Stimulated activated naive CD8-positive, alpha-beta T cell treated with anti-CD3 and anti-CD28 coated beads, Interleukin-15, Interleukin-2, amounts not matched to agents 100 U/mL and 50 U/mL, for 24 hours (primary cell): ENCODE data around the gene DNAJC15.
A peak's percentile ranks its signal among the peaks of the same experiment; 100 is the strongest.
"Not testable (repeated sequence)": the region's sequence is repeated elsewhere in the genome, so short reads cannot be mapped to it uniquely, and the experiment has no call there.

Experiments
- ATAC-seq: fragments of 150-1000 bp; cut with Tn5 transposase; one replicate; pipeline ENCODE4 v1.10.0; 2021
- DNase-seq: peaks from one replicate; pipeline ENCODE4 v3.0.0; 2021

The DNAJC15 gene

DNA sequence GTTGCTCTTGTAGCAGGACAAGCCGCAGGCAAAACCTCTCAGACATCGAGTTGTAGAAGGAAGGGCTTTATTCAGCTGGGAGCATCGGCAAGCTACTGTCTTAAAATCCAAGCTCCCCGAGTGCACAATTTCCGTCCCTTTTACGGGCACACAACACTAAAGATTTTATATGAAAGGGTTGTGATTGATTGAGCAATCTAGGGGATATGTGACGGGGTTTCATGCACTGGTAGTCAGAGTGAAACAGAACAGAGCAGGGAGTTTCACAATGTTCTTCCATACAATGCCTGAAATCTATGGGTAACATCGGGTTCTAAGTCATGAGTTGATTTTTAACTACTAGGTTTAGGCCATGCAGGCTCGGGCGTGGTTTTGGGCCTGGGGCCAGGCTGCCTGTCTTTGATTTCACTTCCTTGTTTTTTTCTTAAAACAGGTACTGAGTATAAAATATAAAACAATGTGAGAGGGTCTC, 22.0 kb downstream of the DNAJC15 start:
- DNase-seq, result peak; percentile 29
- not testable (repeated sequence) for ATAC-seq

DNA sequence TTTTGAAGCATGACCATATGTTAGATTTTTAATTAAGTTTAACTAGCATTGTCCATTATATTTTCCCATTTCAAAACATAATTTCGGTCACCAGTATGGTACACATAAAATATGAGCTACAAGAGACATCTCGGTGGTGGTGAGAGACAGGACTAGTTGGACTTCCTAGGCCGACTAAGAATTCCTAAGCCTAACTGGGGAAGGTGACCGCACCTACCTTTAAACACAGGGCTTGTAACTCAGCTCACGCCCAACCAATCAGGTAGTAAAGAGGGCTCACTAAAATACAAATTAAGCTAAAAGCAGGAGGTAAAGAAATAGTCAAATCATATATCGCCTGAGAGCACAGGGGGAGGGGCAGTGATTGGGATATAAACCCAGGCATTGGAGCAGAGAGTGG, 22.9 kb downstream of the DNAJC15 start:
- no peak for ATAC-seq
- no peak for DNase-seq

DNA sequence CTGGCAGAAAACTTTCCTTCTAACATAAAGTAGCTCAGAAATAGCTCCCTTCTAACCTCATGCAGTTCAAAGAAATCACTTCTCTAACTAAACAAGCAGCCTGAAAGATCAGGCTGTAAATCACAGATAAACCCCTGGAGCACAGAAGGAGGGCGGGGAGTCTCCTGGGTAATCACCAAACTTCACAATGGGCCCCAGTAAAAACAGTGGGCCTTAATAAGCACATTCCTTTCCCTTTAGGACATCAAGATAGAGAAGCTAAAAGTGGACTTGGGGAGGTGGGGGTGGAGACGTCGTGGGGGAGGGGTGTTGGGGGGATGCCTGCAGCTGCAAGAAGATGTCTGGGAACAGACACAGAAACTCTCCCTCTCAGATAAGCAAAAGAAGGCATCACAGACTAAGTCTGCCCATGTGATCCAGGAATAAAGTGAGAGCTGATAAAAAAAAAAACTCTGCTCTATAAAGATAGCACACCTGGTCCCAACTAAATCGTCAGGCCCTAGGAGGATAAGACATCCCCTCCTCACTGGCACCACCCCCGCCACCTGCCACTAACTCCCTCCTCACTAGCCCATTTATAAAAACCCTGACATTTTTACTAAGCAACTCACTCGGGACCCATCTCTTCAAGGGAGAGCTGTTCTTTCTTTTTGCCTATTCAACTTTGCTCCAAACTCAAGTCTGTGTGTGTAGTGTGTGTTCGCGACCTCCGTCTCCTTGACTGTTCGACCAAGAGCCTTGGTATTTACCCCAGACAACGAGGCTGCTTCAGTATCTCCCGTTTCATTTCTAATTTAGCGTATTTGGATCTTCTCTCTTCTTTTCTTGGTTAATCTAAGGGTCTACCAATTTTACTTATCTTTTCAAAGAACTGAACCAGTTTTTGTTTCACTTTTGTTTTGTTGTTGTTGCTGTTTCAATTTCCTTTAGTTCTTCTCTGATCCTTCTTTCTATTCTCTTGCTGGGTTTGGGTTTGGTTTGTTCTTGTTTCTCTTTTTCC, 31.7 kb downstream of the DNAJC15 start:
- no peak for DNase-seq
- peak; percentile 8 for ATAC-seq

DNA sequence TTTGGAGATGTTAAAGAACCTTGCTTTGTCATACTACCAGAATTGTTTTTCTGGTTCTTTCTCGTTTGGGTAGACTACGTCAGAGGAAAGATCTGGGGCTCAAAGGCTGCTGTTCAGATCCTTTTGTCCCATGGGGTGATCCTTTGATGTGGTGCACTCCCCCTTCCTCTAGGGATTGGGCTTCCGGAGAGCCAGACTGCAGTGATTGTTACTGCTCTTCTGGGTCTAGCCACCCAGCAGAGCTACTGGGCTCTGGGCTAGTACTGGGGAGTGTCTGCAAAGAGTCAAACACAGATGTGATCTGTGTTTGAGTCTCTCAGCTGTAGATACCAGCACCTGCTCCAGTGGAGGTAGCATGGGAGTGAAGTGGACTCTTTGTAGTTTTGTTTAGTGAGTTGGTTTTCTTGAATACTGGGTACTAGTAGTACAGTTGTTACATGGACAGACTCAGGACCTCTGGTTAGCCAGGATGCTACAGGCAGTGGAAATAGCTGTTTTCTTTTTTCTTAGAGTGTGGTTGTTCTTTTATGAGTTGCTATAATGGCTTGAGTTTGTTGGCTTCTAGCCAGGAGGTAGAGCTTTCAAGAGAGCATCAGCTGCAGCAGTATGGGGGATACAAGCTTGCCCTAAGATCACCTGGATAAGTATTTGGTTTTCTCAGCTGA, 34.4 kb downstream of the DNAJC15 start:
- ATAC-seq, result peak; percentile 37
- DNase-seq, result peak; percentile 9

DNA sequence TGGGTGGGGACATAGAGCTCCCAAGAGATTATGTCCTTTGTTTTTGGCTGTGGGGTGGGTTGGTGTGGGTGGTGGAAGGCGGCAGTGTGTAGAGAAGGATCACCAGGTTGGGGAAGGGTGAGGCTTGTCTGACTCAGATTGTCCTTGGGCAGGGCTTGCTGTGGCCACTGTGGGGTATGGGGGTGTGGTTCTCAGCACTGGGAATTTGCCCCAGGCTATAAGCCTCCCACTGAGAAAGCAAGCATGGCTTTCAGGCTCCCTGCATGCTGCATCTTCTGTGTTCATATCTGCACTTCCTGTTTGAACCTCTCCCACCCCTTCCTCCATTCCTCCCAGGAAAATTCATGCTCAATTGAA, 34.9 kb downstream of the DNAJC15 start:
- DNase-seq (peak; percentile 42), ATAC-seq (peak; percentile 72)

DNA sequence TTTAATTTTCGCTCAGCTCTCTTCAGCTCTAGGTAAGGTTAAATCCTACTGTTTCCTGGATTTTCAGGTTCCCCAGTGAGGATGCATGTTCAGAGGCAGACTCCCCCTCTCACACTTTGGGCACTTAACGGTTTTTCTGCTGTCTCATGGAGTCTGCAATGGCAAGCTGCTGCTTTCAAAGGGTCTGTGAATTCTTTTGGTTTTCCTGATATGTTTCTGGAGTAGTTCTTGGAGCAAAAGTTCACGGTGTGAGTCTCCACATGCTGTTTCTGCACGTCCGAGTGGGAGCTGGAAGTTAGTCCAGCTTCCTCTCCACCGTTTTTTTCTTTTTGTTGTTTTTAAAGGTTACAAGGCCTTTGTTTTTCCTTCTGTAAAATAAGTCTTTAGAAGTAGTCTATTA, 35.4 kb downstream of the DNAJC15 start:
- ATAC-seq (no peak), DNase-seq (no peak)

DNA sequence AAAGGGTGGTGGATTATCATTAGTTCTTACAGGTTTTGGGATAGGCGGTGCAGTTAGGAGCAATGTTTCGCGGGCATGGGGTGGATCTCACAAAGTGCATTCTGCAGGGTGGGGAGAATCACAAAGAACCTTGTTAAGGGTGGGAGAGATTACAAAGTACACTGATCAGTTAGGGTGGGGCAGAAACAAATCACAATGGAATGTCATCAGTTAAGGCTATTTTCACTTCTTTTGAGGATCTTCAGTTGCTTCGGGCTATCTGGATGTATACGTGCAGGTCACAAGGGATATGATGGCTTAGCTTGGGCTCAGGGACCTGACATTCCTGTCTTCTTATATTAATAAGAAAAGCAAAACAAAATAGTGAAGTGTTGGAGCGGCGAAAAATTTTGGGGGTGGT, 36.4 kb downstream of the DNAJC15 start:
- not testable (repeated sequence) for DNase-seq, ATAC-seq

DNA sequence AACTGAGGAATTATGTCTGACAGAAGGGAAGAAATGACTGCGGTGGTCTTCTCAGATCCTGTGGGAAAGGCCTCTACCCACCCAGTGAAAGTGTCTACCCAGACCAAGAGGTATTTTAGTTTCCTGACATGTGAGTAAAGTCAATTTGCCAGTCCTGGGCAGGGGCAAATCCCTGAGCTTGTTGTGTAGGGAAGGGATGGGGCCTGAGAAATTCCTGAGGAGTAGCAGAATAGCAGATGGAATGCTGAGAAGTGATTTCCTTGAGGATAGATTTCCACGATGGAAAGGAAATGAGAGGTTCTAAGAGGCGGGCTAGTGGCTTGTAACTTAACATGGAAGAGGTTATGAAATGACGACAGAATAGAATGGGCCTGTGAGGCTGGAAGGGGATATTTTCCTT, 37.4 kb downstream of the DNAJC15 start:
- not testable (repeated sequence) for ATAC-seq, DNase-seq

DNA sequence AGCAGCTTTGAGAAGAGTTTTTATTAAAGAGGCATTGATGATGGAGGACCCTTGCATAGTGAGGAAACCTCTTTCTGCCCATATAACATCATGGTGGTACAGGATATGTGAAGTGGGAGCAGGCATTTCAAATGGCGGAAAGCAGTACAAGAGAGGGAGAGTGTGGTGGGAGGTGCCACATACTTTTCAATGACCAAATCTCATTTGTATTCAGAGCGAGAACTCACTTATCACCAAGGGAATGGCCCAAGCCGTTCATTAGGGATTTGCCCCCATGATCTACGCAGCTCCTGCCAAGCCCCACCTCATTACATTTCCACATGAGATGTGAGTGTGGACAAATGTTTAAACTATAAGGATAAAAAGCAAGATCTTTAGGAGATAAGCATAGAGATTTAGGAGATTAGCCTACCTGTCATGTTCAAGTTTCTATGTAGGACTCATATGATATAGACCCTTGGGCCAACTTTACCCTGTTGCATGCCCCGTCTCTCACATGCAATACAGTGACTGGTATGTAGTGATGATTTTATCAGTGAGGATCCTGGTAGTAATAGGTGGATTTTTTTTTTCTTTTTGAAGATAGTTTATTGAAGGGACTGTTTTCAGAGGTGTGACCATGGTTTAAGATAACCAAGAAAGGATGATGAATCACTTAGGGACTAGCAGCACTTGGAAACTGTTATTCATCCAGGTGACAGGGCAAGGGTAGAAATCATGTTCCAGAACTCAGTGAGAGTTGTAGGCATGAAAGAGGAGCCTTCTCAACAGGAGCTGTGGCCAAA, 38.3 kb downstream of the DNAJC15 start:
- DNase-seq, result no peak
- peak; percentile 81 for ATAC-seq

DNA sequence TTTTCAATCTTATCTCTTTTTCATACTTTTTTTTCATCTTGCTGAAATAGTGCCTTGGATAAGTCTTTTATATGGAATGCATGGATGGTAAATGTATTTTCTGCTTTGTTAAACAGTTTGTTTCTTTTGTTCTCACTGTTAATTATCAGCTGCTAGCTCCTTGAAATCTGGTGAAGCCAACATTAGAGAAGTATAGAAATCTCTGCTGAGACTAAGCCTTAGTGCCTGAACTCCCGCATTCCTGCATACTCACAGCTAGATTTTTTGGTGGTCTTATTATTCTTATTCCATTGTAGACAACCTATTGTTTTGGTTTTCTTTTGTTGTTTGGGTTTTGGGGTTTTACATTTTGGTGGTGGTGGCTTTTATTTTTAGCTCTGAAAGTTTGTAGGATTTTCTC, 48.4 kb downstream of the DNAJC15 start:
- no peak for ATAC-seq
- no peak for DNase-seq

DNA sequence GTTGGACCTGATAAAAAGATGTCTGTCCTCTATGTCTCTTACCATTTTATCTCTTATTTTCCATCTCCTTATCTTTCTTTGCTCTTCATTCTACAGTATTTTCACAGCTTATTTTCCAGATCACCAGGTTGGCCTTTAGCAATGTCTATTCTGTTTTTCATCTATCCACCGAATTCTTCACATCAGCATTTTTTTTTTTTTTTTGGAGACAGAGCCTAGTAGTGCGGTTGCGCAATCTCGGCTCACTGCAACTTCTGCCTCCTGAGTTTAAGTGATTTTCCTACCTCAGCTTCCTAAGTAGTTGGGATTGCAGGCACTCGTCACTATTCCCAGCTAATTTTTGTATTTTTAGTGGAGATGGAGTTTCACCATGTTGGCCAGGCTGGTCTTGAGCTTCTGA, 49.0 kb downstream of the DNAJC15 start:
- DNase-seq (no peak), ATAC-seq (no peak)

DNA sequence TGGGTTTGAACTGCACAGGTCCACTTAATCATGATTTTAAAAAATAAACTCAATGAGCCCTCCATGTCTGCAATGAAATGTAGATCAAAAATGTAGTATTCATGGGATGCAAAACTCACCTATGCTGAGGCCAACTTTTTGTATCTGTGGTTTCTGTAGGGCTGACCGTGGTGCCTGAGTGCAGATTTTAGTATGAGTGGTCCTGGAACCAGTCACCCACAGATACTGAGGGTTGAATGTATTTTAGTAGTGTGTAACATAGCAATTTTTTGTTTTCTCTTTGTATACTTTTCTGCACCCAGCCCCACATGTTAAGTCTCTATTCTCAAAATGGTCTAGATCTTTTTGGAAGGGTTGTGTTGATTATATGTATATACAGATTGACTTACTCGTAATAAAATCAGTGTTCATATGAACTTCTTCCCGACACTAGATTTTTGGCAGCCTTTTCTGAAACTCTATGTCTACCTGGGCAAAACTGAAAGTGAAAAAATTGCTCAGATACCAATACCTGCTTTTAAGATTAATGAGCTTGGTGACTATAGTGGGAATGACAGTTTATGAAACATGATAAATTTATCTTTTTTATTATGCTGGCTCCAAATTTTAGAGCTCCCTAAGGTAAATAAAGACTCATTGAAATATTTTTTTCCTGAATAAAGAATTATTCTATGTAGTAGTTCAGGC, 51.6 kb downstream of the DNAJC15 start:
- ATAC-seq, result peak; percentile 28
- DNase-seq, result no peak

DNA sequence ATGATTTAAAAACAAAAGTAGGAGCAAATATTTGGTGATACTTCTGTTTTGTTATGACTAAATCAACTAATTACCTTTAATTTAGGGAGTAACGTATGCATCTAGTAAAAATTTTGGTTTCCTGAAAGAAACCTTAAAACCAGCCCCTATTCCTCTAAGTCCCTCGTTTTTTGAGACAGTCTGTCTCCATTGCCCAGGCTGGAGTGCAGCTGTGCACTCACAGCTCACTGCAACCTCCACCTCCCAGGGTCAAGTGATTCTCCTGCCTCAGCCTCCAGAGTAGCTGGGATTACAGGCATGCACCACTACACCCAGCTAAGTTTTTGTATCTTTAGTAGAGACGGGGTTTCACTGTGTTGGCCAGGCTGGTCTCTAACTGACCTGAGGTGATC, 52.1 kb downstream of the DNAJC15 start:
- not testable (repeated sequence) for DNase-seq, ATAC-seq

DNA sequence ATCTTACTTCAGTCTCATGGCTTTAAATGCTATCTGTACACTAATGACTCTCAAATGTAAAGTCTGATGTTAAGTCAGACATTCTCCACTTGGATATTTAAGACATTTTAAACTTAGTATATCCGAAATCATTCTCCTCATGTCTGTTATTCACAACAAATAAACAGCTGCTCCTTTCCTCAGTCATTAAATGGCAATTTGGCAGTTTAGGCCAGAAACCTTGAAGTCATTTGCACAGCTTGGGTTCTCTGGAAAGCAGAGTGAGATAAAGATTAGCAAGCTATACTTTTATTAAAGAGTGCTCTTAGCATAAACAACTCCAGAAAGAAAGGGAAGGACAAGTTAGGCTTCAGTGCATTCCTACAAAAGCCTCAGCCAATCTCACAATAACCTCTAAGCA, 53.7 kb downstream of the DNAJC15 start:
- no peak for DNase-seq

DNA sequence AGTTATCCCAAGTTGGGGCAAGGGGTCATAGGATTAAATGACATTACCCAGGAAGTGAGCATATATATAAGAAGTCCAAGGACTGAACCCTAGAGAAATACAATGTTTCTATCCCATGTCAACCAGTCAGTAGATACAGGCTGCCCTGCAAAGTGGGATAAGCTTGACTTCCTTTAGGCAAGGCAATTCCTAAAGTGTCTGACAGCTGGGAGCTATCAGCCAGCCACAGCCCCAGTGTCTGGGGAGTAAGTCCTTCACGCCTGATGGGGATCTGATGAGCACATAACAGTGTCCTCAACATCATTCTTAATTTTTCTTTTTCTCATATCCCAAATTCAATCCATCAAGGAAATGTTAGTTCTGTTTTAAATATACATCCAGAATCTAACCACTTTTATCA, 54.1 kb downstream of the DNAJC15 start:
- DNase-seq (no peak), ATAC-seq (no peak)

More for the DNA sequence above, 53.7 kb downstream of the DNAJC15 start:
- no peak for ATAC-seq

DNA sequence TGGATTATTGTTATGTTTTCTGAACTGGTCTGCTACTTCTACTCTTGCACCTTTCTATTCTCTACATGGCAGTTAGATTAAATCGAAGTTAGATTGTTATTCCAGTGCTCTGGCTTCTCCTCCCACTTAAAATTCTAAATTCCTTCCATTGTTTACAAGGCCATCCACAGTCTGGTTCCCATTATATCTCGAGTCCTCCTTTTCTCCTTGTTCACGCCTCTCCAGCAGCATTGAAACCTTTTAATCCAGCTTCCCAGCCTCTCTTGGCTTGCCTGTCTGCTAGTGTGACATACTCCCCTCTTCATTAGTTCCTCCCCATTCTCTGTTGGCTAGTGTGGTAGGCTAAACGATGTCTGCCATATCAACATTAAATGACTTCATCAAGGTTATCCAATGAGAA, 54.5 kb downstream of the DNAJC15 start:
- ATAC-seq, result no peak
- DNase-seq, result no peak

DNA sequence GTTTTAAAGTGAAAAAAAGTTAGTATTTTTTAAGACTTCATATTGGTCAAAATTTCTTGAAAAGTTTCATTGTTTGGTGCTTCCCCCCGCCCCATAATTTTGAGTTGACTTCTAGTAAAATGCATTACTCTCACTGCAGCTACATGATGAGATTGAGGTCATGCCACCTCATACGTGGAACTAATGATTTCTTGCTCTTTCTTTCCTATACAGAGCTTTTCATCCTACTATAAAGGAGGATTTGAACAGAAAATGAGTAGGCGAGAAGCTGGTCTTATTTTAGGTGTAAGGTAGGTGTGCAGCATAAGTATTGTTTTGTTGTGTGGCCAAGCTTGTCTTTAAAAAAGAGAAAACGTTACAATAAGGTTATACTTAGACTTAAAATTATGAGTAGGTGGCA, 55.0 kb downstream of the DNAJC15 start:
- no peak for ATAC-seq
- no peak for DNase-seq

DNA sequence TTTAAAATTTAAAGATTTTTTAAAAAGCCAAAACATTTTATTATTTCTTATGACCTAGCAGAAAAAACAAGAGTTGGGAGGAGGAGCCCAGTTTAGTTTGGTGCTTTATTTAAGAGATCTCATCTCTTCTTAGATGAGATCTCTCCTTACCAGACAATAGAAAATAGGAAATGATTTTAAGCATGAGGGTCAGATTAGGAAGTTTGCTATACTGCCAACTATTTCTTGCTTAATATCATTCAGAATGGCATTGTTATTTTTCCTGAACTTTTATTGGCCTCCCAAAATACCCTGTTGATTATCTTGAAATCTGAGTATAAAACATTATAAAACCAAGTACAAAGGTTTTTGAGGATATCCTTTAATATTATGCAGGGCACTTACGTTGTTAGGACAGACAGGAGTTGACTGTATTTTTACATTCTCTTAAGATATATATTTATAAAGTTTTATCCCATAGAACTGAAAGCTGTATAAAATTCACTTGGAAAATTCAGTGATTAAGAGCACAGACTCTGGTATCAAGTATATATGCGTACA, 56.1 kb downstream of the DNAJC15 start:
- ATAC-seq (no peak), DNase-seq (no peak)

DNA sequence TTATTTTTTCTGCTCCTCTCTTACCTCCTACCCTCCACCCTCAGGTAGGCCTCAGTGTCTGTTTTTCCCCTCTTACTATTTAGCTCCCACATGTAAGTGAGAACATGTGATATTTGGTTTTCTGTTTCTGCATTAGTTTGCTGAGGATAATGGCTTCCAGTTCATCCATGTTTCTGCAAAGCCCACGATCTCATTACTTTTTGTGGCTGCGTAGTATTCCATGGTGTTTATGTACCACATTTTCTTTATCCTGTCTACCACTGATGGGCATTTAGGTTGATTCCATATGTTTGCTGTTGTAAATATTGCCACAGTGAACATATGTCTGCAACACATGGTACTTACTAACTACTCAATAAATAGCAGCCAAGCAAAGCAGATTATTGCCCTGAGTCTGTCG, 56.8 kb downstream of the DNAJC15 start:
- ATAC-seq (no peak), DNase-seq (no peak)

DNA sequence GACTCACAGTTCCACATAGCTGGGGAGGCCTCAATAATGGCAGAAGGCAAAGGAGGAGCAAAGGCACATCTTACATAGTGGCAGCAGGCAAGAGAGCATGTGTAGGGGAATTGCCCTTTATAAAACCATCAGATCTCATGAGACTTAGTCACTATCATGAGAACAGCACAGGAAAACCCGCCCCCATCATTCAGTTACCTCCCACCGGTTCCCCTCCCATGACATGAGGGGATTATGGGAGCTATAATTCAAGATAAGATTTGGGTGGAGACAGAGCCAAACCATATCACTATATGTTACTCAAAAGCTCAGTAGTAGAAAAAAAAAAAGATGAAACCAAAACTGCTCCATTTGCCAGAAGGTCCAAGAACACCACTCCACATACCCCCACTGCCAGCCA, 58.5 kb downstream of the DNAJC15 start:
- ATAC-seq (no peak), DNase-seq (no peak)

DNA sequence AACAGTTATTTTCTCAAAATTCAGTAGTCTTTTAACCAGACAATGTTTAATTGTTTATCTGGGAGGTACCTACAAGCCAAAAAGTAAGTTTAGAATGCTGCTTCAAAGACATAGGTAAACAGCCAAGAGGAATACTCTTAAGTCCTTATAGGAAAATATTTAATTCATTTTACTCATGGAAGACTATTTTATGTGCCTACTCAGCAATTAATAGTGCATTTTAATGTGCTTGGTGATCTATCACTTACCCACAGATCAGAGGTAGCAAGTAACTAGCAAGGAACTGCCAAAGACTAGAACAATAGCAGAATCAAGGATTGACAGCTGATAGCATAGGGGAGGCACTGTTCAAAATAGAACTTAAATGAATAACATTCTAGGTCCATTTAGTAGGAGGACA, 60.4 kb downstream of the DNAJC15 start:
- no peak for ATAC-seq

DNA sequence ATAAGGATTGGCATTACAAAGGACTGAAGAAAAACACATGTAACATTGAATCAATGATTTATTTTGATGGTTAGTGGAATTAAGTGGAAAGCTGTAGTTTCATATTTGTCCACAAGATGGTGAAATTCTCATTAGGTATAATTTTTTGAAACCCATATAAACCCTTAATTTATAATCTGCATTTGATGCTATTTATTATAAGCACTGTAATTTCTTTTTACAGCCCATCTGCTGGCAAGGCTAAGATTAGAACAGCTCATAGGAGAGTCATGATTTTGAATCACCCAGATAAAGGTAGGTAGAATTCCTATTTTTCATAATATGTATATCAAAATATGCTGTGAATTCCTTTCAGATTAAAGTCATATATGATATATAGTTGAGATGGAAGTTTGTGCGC, 62.2 kb downstream of the DNAJC15 start:
- ATAC-seq (no peak), DNase-seq (no peak)

More for the DNA sequence above, 60.4 kb downstream of the DNAJC15 start:
- DNase-seq, result no peak
